Activated gamma-delta T cell treated with Interleukin-2 at 50 U/mL for 16 hours (primary cell): Measurements from ENCODE around the gene RAPGEF4.

ENCODE experiments used
- DNase-seq: peaks from one replicate; pipeline ENCODE4 v3.0.0-alpha.2; 2020

The RAPGEF4 gene

DNA sequence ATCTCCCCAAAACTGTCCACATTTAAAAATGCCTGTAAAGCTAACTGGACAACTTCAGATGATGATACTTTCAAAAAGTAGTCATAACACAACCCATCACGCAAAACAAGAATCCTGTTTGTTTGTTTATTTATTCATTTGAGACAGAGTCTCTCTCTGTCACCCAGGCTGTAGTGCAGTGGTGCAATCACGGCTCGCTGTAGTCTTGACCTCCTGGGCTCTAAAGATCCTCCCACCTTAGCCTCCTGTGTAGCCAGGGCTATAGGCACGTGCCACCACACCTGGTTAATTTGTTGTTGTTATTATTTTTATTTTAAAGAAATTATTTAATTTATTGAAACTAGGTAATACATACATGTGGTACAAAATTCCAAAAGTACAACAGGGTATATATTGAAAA lies 94.8 kb downstream of the RAPGEF4 start:
- no peak for DNase-seq

GRCh38 chr2:172833898-172834297 lies 98.3 kb downstream of the RAPGEF4 start:
- no peak for DNase-seq

GRCh38 chr2:172834881-172835280 lies 99.2 kb downstream of the RAPGEF4 start:
- DNase-seq: no peak

DNA sequence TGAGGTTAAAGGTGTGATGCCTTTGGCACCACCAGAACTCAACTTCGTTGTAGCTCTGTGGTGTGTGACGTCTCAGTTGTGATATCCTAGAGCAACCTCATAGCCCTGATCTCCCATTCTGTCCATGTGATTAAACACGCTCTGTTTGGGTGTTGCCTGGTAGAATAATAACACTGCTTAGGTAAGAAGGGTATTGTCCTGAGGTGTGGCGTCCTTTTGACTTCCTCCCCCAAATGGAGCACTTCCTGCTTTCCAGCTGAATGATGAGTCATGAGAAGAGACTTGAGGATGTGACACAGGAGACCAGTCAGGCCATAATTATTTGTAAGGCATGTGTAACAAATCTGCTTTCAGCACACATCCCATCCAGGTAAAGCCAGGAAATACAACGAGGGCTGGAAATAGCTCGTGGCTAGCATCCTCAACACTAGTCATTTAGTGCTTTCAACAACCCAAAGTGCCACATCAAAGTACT lies 100.7 kb downstream of the RAPGEF4 start:
- DNase-seq: no peak

DNA sequence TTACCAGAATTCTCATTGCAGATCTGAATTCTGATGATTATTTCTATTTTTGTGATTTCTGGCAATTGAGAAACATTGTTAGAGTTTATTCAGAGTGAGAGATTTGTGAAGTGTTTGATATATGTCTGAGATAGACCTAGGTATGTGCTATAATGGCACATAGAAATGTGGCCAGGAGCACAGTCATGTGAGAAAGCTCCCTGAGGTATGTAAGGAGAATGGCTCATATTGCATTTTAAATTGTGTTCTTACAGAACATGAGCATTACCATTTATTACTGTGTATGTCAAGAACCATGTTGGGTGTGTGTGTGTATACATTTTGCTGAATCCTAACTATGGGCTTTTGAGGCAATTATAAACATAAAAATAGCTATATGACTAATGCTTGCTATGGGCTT lies 101.2 kb downstream of the RAPGEF4 start:
- no peak for DNase-seq

DNA sequence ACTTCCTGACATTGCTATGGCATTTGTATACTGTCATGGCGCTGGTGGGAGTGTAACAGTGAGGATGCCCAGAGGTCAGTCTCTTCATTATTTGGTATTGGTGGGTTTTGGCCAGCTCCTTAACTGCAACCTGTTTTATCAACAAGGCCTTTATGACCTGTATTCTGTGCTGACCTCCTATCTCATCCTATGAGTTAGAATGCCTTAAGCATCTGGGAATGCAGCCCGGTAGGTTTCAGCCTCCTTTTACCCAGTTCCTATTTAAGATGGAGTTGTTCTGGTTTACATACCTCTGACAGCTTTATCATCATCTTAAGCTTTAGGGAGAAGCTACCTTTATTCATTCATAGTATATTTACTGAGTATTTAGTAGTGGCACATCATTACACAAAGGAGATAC lies 103.8 kb downstream of the RAPGEF4 start:
- no peak for DNase-seq

DNA sequence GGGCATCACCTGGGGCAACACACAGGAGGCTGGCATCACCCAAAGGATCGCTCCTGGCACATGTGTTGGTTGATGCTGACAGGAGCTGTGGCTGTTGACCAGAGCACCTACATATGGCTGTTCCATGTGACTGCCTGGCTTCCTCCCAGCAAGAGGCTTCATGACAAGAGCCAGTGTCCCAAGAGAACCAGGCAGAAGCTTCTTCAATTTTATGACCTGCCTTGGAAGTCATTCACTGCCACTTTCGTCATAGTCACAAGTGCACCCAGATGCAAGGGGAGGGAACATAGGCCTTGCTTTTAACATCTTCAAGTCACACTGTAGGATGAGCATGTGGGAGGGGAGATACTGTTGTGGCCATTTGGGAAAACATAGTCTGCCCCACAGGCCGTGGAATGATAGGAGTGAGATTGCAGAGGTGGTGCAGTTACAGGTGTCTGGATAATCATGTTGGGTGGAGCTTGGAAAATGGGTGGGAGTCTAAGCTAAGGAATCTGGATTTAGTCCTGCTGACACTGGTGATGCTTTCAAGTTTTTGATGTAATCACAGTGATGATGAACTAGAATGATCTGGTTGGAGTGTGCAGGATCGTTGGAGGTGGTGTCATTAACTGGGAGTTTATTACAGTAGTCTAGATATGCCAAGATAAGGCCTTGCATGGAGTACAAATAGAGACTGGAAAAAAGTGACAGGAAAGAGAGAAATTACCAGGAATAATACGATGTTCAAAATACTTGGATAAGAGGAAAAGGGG lies 107.0 kb downstream of the RAPGEF4 start:
- no peak for DNase-seq

DNA sequence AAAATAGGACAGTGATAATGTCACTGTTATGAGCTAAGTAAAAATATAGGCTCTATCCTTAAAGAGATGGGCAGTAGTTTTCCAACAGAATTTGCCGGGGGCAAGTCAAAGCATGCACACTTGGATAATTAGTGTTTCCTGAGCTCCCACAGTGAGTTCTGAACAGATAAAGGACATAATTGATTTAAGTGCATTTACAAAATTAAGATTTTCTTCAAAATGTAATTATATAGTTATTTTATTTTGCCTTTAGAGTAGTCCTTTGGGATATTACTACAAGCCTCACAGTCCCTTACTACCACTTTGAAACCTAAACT lies 107.6 kb downstream of the RAPGEF4 start:
- DNase-seq: no peak

GRCh38 chr2:172843902-172844715 lies 108.5 kb downstream of the RAPGEF4 start:
- DNase-seq: no peak

GRCh38 chr2:172845028-172845630 lies 109.5 kb downstream of the RAPGEF4 start:
- DNase-seq: no peak

DNA sequence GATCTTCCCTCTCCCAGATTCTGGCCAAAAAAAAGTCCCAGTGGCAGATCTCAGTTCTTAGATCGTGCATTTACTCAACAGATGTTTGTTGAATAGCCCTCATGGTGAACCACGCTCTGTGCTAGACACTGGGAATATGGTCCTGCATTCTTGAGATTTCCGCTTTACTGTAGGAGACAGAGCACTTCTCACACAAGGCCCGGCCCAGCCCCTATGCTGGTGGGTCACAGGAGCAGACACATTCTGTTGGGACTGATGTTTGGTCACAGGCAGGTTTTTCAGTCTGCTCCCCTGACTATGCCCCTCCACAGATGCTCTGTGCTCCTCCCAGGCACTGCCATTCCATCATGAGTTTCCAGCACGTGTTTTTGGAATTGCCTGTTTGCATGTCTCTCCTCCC lies 110.9 kb downstream of the RAPGEF4 start:
- no peak for DNase-seq

- no peak for DNase-seq
Measured at GRCh38 chr2:172847188-172847587, 111.5 kb downstream of the RAPGEF4 start.

DNA sequence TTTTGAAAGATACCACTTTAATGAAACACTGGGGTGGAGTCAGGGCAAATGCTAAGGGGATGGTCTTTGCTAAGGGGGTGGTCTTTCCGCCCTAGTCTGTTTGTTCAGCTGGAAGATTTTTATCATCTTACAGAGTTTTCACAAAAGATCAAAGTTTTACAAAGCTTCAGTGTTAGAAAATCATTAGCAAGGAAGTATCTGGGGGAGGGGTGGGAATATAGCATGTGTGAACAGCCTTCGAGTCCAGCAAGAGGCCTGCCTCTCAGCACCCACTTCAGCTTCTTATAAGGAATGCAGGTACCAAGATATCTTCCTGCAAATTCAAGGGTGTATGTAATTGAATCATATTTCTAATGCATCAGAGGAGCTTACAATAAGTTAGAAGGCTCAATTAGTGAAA lies 112.9 kb downstream of the RAPGEF4 start:
- DNase-seq: no peak

GRCh38 chr2:172849519-172850217 lies 114.0 kb downstream of the RAPGEF4 start:
- no peak for DNase-seq

DNA sequence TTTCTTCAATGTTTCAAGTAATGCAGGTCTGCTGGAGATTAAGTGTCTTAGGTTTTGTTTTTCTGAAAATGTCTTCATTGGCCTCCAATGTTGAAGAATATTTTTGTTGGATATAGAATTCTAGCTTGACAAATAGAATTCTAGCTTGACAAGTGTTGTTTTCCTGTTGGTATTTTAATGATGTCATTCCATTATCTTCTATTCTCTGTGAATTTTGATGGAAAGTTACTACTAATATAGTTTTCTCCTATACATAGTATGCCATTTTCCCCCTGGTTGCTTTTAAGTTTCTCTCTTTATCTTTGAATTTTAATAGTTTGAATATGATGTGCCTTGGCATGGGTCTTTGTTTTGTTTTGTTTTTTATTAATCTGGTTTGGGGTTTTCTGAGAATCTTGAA lies 119.9 kb downstream of the RAPGEF4 start:
- no peak for DNase-seq

- DNase-seq: no peak
Measured at GRCh38 chr2:172856606-172857005, 121.0 kb downstream of the RAPGEF4 start.

DNA sequence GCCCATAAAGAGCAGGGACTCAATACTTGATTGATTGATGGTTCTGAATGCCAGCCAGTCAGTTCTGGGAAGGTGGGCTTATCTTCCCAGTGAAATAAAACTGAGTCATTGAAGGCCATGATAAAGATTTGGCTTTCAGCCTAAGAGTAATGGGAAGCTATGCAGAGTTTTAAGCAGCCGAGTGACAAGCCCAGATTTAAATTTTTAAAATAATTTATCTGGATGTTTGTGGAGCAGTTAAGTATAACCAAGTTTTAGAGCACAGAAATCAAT lies 122.8 kb downstream of the RAPGEF4 start:
- no peak for DNase-seq

DNA sequence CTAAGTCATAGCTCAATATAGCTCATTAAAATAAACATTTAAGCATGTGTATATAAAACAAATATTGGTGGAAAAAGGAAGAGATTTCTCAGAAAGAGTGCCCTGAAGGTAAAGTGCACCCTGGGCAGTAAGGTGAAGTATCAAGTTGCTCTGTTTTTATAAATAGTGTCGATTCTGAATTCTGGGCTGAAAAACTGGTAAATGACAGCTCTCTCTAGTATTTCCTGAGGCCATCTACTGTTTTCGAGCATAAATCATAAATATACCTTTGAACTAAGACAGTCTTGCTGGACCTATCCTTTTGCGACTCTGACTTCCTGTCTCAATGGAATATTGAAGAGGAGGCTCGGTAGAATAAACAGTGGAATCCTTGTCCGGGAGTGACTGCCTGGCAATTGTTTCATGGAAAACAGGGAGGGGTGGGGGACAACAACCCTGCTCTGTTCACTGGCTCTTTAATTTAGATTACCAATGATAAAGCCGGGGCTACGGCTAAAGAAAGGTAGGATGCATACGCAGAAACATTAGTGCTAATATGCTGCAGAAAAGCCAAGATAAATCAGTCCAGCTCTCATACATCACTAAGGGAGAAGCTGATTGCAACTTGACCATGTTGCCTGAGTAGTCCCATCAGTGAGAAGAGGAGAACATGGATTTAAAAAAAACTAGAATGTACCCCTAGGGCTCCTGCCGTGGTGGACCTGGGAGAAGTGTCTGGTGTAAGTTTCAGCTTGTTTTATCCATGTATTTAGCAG lies 124.1 kb downstream of the RAPGEF4 start:
- DNase-seq: no peak

DNA sequence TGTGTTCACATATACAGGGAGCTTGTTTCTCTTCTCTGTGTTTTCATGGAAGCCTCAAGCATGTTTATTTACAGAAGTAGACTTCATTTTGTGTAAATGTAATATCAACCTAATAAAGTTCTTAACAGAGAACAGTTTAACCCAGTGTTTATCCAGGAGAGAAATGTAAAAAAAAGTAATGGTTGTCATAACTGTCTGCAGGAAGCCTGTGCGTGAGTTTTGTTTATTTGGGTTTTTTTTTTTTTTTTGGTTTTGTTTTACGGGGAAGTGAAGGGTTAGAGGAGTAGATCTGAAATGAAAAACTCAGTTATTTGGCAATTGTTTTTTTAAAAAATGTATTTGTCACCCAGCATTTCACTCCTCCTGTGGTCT lies 124.7 kb downstream of the RAPGEF4 start:
- no peak for DNase-seq

- no peak for DNase-seq
Measured at GRCh38 chr2:172861098-172861497, 125.5 kb downstream of the RAPGEF4 start.

DNA sequence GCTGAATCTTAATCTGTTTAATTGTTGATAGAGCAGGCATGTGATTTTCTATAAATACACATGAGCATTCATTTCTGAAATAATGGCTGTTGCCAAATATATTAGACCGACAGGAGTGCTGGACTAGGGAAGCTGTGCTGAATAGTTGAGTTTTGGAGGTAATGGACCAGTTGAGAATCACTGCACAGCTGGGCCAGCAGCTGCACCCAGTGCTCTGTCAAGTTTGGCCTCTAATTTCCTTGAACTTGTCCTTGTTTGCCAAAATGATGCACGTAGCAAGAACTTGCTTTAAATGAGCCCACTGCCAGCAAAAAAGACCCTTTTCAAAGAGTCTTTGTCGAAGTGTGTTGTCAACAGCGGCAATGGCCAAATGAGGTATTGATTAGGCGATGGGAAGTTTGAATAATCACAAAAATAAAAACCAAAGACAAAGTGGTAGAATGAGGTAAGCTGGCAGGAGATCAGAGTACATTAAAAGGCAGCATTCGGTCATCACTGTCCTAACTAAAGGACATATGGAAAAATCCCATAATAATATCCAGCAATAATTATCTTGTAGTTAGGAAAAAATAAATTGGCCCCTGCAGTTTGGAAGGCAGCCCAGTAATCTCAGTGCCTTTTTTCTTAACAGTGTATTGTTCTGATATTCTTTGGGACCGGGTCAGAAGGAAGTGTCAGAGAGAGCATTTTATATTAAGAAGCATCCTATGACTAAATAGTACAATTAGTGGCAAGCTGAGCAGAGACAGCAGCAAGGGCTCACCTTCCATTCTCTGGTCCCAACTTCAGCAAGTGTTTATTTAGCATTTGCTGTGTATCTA lies 126.2 kb downstream of the RAPGEF4 start:
- no peak for DNase-seq

DNA sequence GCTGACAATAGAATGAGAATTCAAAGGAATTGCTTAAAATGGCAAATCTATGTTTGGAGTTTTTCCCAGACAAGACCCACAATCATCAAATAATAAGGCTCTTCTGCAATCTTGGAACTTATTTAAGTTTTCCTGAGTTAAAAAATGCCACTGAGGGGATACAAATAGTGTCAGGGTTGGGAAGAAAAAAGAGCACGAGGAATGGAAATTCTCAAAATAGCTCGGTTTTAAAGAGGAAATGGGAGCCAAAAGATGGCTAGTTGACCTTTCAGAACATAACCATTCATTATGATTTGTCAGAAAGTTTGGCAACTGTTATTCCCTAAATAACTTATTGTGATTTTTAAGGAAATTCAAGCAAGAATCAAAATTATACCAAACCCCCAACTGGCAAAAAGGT lies 127.7 kb downstream of the RAPGEF4 start:
- DNase-seq: no peak
